HG03064 (cell line): ENCODE results near the gene UBR3.
"Not testable (repeated sequence)": the region's sequence is repeated elsewhere in the genome, so short reads cannot be mapped to it uniquely, and the experiment has no call there.

Source experiments
- ATAC-seq: cut with Tn5 transposase; IDR thresholded peaks from one replicate; pipeline ENCODE4 v1.9.1; 2021; ENCODE audit warnings: low read depth; ENCODE audit not compliant: unreplicated experiment

Gene UBR3

GRCh38 chr2:170091436-170091835 lies 264.2 kb downstream of the UBR3 start:
- no peak for ATAC-seq

GRCh38 chr2:170092436-170093060 lies 265.3 kb downstream of the UBR3 start:
- ATAC-seq, result no peak

DNA sequence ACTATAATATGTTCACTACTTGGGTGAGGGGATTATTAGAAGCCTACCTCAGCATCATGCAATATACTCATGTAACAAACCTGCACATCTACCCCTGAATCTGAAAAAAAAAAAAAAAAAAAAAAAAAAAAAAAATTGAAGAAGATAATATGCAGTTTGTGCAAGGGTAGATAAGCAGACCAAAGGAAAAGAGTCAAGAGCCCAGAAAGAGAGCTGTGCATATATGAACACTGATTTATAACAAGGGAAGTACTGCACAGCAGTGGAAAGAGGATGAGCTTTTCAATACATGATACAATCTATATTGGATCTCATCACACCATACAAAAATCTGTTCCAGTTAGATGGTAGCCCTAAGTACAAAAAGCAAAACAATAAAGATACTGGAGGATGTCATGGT lies 268.1 kb downstream of the UBR3 start:
- ATAC-seq, result no peak

DNA sequence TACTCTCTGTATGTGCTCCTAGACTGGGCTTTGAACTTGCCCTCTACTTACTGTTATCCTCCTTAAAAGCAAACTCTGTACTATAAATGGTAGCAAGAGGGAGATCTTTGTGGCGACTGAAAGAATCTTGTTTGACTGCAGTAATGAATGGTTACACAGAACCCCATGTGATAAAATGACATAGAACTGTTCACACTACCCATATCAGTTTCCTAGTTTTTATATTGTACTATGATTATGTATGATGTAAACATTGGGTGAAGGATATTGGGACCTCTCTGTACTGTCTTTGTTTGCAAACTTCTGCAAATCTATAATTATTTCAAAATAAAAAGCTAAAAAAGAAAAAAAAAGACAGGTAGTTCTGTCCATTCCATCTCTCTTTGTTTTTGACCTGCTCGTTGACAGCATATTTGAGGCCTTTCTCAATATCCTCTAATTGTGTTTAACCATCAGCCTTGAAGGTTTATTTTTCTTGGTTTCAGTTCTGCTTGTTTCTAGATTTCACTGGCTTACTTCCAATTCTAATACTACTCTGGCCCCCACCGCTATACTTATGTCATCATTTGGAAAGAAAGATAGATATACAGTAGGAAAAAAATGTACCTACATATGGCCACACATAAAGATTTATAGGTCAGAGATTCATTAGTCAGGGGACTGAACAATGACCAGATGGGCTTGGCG lies 271.5 kb downstream of the UBR3 start:
- no peak for ATAC-seq

DNA sequence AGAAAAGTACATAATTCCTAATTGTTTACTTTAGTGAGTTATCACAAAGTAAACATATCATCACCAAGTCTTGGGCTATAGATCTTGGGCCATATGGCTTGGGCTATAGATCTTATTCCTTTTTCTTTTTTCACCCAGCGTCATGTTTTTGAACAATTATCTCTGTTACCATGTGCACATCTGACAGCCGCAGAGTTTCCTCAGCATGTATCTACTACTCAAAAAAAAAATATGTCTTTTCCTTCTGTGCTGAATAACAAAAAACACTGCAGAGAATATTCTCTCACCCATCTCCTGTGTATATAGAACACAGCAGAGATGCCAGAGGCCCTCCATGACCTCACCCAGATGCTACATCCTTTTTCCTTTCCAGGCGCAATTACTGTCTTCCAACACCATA lies 274.5 kb downstream of the UBR3 start:
- no peak for ATAC-seq

DNA sequence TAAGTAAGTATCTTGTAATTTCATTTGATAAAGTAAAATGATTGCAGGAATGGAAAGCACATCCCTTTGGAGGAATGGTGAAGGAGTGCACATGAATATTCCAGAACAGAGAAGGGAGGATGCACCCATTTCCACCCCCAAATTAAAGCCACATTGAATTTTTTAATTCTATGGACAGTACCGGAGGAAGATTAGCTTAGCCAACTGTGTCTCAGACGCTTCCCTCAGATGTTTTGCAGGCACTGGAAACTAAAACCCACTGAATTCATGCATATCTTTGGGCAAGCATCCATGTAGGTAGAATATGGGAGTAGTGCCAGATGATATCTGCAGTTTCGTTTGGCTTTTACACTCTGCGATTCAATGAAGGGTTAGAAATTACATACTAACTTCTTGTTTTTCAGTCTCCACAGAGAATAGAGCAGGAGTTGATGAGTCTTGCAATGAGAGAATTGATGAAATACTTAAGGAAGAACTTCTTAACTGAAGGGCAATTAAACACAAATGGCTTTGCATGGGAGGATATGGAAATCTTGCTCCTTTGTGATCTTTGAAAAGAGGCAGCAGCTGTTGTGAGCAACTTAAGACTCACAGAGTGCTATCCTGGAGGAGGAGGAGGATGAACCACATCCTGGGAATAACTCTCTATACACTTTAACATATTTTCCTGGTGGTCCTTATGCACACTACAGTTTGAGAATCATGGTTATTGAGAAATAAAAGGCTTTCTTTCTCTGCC lies 279.0 kb downstream of the UBR3 start:
- no peak for ATAC-seq

DNA sequence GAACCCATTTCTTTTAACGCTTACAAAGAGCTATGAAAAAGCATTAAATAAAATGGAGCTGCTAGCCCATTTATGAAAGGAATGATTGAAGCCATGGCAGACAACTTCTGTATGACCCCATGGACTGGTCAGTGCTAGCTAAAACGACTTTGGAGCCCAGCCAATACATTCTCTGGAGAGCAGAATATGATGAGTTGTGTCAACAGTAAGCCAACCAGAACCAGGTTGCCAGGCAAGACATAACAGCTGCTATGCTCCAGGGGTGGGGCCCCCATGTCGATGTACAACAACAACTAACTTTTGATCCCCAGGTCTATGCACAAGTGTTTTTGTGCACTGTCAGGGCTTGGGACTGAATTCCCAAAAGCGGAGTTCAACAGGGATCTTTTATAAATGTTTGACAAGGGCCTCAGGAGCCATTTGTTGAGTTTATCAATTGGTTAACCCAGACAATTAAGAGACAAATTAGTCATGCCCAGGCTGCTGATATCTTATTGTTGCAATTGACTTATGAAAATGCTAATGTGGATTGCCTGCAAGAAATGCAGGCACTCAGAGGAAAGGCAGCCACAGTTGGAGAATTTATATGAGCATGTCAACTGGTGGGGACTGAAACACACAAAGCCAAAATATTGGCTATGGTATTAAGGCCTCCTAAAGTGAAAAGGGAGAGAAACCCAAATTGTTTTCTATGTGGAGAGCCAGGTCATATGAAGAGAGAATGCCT lies 286.1 kb downstream of the UBR3 start:
- no peak for ATAC-seq

GRCh38 chr2:170115501-170116229 lies 288.4 kb downstream of the UBR3 start:
- no peak for ATAC-seq

- ATAC-seq, result no peak
Measured at GRCh38 chr2:170118641-170119040, 291.4 kb downstream of the UBR3 start.

GRCh38 chr2:170119326-170119725 lies 292.1 kb downstream of the UBR3 start:
- ATAC-seq, result not testable (repeated sequence)

DNA sequence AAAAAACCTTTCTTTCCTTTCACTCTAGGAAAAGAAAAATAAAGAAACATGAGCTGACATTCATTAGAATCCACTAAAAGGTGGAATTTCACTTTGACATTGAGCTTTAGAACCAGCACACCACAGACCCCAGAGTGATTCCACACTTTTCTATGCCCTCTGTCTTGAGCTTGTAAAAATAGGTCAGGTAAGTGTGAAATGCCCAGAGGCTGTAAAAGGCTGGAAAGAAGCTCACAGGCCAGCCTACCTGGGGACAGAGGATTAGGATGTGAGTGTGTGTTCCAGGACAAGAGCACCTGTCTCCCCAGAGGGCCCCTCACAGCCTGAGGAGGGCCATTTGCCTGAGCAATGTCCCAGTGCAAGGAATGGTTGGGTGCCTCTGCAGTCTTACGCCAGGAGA lies 294.4 kb downstream of the UBR3 start:
- no peak for ATAC-seq

DNA sequence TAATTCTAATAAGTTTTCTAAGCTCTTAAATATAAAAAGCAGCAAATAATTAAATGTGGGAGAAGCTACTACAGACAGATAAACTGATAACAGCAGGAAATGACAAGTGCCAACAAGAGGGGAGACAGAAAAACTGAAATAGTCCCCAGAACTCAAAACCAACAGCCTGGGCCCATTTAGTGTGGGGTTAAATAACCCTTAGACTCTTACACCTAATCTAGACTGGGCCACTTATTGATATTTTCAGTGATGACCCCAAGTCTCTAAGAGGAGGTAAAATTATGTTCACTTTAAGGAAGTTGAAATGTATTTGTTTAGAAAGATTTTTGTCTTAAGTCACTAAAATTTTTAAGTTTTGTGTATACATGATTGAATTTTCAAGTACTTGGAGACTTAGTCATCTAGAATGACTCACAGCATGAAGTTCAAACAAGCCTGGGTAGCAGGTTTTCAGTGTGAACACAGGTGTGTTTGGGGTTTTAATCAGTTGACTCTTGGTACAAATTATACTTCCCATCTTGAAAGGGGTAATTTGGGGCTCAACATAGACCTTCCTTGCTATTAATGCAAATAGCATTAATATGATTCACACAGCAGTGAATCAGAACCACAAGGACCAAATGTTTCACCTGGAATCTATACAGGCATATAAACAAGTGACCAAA lies 295.8 kb downstream of the UBR3 start:
- no peak for ATAC-seq

DNA sequence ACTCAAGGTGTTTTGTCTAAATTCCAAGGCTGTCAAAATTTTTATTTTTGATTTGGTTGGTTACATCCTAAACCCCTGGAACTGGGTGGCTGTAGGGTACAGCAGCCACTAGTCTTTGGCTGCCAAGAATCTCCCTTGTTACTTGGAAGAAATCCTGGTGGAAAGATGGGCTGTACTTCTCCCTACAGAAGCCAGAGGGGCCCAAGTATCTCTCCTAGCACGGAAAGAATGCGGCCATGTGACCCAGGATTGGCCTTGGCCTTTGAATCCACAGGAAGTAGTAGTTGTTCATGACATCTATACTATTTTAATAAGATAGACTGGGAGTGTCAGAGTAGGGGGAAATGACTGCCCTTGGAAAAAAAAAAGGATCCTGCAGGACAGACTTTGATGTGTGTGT lies 296.3 kb downstream of the UBR3 start:
- no peak for ATAC-seq

DNA sequence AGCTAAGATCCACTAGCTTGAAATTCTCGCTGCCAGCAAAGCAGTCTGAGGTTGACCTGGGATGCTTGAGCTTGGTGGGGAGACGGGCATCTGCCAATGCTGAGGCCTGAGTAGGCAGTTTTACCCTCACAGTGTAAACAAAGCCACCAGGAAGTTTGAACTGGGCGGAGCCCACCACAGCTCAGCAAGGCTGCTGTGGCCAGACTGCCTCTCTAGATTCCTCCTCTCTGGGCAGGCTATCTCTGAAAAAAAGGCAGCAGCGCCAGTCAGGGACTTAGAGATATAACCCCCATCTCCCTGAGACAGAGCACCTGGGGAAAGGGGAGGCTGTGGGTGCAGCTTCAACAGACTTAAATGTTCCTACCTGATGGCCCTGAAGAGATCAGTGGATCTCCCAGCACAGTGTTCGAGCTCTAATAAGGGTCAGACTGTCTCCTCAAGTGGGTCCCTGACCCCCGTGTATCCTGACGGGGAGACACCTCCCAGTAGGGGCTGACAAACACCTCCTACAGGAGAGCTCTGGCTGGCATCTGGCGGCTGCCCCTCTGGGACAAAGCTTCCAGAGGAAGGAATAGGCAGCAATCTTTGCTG lies 299.0 kb downstream of the UBR3 start:
- not testable (repeated sequence) for ATAC-seq
